GM12892 (cell line): ENCODE results near the gene CEP95.
"Not testable (repeated sequence)": the region's sequence is repeated elsewhere in the genome, so short reads cannot be mapped to it uniquely, and the experiment has no call there.

Source experiments
- DNase-seq: peaks from one replicate; pipeline ENCODE4 v3.0.0; 2011; ENCODE audit not compliant: insufficient read length
- FAIRE-seq: peaks from 2 replicates; lab custom pipeline; 2011; peaks lifted over from hg19 to GRCh38; lab: Jason Lieb, UNC
- POLR2A ChIP-seq: IDR thresholded peaks from 2 replicates; pipeline ENCODE4 v1.6.1; 2011; ENCODE audit warnings: low read depth, low read length, control low read depth
- POLR2AphosphoS5 ChIP-seq: IDR thresholded peaks from 2 replicates; pipeline ENCODE4 v1.6.1; 2011; ENCODE audit warnings: low read depth, low read length, control low read depth
- TAF1 ChIP-seq: IDR thresholded peaks from 2 replicates; pipeline ENCODE4 v1.6.1; 2011; ENCODE audit warnings: low read depth, mild to moderate bottlenecking, control low read depth, low read length, borderline replicate concordance

Gene CEP95

DNA sequence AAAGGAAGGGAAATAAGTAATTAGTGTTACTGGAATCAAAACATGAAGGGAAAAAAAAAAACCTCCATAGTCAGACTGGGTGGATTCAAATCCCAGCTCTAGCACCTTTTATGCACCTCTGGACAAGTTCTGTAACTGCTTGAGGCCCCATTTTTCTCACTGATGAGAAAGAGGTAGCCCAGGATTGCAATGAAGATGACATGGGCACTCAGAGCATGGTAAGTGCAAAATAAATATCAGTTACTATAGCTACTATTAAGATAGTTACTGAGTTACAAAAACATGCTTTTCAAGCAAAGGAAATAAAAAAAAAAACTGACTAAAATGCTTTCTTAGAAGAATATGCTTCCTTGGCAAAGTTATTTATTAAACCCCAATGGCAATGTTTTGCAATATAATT is 58.8 kb downstream of the CEP95 start:
- FAIRE-seq (no peak), DNase-seq (no peak)
- TF ChIP-seq POLR2AphosphoS5 (no peak), TAF1 (no peak), POLR2A (no peak)

DNA sequence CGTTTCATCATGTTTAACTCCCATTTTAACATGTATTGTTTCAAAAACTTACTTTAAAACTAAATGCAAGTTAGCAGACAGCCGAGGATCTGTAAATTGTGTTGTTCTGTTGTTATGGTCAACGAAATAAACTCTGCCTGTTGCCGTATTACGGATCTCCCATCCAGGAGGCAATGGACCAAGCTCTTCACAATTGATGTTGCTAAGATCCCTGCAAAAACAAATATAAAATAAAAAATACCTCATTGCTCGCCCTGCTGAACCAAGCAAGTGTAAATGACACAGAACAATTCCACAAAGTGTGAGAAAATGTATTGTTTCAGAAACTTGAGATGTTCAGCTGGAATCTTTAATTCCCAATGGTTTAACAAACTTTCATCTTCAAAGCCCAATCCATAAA is 65.0 kb downstream of the CEP95 start:
- FAIRE-seq (no peak), DNase-seq (no peak)
- no peak for TF ChIP-seq TAF1
- no peak for TF ChIP-seq POLR2AphosphoS5
- TF ChIP-seq POLR2A, result no peak

DNA sequence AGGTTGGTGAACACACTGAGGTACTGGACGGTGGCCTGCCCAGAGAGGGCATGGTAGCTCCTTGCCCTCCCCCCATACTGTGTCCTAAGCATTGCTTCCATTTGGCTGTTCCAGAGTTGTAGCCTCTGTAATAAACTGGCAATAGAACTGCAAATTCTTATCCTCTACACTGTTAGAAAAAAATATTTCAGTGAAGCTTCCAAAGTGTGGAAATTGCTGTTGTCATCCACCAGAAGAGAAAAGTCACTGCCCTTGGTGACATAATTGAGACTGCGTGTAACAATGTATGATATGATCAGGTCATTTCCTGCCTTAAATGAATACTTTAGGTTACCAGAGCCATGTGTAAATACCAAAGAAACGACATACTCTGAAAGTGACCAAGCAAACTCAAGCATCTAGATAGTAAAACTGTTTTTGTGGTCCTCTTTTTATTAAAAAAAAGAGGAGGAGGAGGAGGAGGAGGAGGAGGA is 65.9 kb downstream of the CEP95 start:
- TF ChIP-seq POLR2A (no peak), TAF1 (no peak), POLR2AphosphoS5 (no peak)
- FAIRE-seq, result no peak
- no peak for DNase-seq

DNA sequence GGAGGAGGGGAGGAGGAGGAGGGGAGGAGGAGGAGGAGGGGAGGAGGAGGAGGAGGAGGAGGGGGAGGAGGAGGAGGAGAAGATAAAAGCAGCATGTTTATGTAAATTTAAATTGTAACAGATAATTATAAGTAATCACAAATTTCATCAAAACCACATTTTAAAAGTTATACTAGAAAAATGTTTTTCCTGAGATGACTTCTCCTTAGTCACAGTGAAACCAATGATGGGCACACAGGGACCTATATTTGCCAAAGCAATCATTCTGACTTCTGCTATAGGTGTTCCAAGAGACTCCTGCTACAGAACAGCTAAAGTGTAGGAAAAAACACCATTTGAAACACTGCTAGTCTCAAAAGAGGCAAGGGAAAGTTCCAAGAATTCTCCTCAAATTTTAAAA is 66.4 kb downstream of the CEP95 start:
- no peak for DNase-seq
- TF ChIP-seq POLR2AphosphoS5 (no peak), POLR2A (no peak), TAF1 (no peak)

DNA sequence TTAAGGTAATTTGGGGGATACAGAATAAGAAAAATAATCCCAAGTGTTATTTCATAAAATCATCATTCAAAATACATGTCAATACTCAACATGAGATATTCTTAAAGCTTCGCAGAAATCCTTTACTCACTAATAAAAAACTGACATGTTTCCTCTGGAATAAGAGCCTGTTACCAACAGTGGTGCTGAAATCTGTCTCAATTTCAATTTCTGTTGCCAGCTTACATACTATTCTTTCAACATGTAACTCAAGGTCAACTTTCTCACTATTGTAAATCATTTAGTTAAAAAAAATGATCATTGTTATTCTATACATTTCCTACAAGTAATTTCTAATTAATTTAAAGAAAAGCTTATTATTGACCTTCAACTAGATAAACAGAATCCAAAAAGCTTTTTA is 67.9 kb downstream of the CEP95 start:
- DNase-seq (no peak), FAIRE-seq (no peak)
- TF ChIP-seq POLR2AphosphoS5 (no peak), POLR2A (no peak), TAF1 (no peak)

More for the DNA sequence above, 66.4 kb downstream of the CEP95 start:
- FAIRE-seq, result no peak

DNA sequence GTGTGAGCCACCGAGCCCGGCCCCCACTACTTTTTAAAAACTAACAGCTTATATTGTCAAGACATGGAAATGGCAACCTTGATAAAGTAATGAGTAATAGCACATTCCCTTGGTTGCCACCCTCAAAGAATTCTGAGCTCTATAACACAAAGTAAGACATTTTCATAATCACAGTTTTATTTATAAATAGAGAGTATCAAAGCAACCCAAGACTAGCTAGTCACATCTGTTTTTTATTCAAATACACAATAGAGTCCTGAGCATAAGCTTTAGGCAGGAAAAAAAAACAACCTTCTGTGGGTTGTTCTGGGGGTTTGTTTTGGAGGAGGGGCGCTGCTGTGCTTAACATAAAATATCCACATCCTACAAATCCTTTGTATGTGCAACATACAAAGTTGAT is 68.7 kb downstream of the CEP95 start:
- no peak for DNase-seq
- no peak for TF ChIP-seq POLR2A
- no peak for TF ChIP-seq TAF1
- TF ChIP-seq POLR2AphosphoS5, result no peak
- FAIRE-seq, result no peak

DNA sequence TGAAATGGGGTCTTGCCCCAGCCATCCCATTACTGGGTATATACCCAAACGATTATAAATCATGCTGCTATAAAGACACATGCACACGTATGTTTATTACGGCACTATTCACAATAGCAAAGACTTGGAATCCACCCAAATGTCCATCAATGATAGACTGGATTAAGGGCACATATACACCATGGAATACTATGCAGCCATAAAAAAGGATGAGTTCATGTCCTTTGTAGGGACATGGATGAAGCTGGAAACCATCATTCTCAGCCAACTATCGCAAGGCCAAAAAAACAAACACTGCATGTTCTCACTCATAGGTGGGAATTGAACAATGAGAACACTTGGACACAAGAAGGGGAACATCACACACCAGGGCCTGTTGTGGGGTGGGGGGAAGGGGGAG is 70.2 kb downstream of the CEP95 start:
- FAIRE-seq, result not testable (repeated sequence)

DNA sequence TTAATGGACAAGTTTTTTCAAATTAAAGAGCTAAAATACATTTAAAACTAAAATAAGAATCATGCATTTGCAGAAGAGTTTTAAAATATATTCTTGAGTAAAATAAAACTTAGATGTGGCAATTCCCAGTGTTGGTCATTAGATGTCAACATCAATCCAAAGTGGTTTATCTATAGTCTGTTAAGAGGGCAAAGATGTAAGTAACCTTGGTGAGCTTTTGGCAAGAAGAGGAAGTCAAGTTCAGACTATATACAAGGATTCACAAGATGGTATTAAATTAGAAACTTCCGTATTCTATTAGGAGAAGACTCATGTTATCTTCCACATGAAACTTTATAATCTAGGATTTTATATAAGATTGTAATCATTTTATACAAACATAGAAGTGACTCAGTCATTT is 73.1 kb downstream of the CEP95 start:
- no peak for FAIRE-seq
- DNase-seq, result no peak
- TF ChIP-seq POLR2A (no peak), TAF1 (no peak), POLR2AphosphoS5 (no peak)

More for the DNA sequence above, 70.2 kb downstream of the CEP95 start:
- not testable (repeated sequence) for DNase-seq

DNA sequence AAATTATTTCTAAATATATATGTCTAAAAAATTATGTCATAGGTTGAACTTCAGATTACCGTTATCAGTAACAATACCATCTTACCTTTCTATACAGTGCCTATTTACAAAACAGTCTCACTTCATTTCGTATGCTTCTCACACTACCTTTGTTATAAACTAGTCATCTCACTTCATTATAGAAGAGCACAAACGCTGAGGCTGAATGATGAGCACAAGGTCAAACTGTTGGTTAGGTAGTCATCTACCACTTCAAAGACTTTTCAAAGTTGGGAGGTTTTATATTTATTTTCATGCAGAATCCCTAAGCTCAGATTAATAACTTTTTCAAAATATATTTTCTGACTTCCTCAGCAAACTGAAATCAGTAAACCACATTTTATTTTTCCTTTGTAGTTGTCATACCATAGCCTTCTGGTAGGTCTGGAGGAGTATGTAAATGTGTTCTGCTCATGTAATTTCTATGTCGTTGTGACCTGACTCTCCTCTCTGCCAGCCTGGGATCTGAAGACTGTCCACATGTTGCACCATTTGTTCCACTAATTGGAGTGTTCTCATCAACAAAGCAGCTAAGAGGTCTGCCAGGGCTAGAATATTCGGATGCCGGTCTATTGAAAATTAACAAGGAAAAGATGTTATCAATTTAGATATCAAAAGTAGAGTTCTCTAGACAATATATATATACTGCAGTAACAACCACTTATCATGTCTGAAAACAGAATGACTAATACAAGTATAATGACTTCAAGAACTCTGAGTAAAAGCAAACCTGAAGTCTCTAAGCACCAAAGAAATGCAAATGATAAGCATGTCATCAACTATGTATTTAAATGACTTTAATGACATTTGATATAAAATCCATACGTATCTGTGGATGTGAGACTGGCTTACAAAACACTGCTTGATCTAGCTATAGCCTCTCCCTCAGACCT is 73.9 kb downstream of the CEP95 start:
- TF ChIP-seq POLR2A (no peak), TAF1 (no peak), POLR2AphosphoS5 (no peak)
- no peak for DNase-seq
- no peak for FAIRE-seq

DNA sequence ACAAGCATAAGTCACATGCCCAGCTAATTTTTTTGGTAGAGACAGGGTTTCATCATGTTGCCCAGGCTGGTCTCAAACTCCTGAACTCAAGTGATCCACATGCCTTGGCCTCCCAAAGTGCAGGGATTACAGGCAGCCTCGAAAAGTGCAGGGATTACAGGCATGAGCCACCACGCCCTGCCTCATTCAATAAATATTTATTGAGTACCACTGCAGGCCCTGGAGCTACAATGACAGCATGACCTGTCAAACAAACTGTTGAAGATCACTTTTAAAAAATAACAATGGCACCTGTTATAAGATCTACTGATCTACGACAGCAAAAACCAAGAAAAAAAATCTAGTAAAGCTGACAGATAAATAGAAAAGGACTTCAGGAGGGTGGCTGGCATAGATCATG is 76.3 kb downstream of the CEP95 start:
- DNase-seq (no peak), FAIRE-seq (no peak)
- TF ChIP-seq POLR2AphosphoS5 (no peak), TAF1 (no peak), POLR2A (no peak)

DNA sequence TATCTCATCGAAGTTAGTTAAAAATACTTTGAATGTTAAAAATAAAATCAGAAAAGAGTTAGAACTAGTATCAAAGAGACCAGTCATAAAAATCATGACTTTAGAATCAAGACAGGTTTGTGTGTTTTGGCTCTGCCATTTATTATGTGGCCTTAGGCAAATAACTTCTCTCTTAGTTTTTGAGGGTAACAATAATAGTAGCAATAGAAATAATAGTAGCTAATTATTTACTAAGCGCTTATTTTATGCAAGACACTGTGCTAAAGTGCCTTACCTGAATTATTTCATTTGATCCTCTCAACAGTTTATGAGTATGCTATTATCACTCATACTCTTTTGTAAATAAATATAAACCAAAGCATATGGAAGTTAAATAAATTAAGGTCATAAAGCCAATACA is 78.4 kb downstream of the CEP95 start:
- FAIRE-seq (no peak), DNase-seq (no peak)
- TF ChIP-seq POLR2A, result no peak
- no peak for TF ChIP-seq POLR2AphosphoS5
- no peak for TF ChIP-seq TAF1
